ENCODE data around the gene CISD2.

CISD2 gene

DNA sequence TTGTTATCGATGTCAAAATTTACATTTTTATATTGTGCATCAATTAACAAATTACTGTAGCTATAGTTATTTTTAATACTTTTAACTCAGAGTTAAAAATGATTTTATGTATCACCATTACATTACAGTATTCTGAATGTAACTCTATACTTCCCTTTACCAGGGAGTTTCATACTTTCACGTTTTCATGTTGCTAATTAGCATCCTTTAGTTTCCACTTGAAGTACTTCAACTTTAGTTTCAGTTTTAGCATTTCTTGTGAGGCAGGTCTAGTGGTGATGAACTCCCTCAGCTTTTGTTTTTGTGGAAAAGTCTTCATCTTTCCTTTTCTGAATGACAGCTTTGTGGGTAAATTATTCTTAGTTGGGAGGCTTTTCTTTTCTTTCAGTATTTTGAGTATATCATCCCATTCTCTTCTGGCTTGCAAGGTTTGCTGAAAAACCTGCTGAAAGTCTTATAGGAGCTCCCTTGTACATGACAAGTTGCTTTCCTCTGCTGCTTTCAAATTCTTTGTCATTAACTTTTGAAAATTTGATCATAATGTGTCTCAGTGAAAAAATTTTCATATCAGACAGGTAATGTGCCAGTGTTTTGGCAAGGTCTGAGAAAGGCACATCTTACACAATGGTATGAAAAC, 9.8 kb upstream of the CISD2 start:
- TF ChIP-seq, protein P1, sequence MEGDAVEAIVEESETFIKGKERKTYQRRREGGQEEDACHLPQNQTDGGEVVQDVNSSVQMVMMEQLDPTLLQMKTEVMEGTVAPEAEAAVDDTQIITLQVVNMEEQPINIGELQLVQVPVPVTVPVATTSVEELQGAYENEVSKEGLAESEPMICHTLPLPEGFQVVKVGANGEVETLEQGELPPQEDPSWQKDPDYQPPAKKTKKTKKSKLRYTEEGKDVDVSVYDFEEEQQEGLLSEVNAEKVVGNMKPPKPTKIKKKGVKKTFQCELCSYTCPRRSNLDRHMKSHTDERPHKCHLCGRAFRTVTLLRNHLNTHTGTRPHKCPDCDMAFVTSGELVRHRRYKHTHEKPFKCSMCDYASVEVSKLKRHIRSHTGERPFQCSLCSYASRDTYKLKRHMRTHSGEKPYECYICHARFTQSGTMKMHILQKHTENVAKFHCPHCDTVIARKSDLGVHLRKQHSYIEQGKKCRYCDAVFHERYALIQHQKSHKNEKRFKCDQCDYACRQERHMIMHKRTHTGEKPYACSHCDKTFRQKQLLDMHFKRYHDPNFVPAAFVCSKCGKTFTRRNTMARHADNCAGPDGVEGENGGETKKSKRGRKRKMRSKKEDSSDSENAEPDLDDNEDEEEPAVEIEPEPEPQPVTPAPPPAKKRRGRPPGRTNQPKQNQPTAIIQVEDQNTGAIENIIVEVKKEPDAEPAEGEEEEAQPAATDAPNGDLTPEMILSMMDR (IDR thresholded peaks at IDR 0.05; ENCODE audit: low read depth, low read length, poor library complexity, severe bottlenecking): no peak
- no peak for TF ChIP-seq EZH2phosphoT487 (IDR thresholded peaks at IDR 0.05; ENCODE audit: borderline replicate concordance, low read length)
- Histone ChIP-seq H3K4me1 (ENCODE audit: control insufficient read depth, low read length) (peaks cover 13% of the 10 kb centered on the region), H3K4me2 (ENCODE audit: low read length) (no peak overlapping the region), H3K9me3 (ENCODE audit: control insufficient read depth, insufficient read depth, low read length) (peaks cover 15% of the 10 kb centered on the region; the same call in 1 of the 2 replicates), H3K27ac (ENCODE audit: low read depth, low read length) (no peak overlapping the region), H3F3A (ENCODE audit: control insufficient read depth, insufficient read depth) (peaks cover 8% of the 10 kb centered on the region; the same call in 1 of the 2 replicates), H3K79me2 (ENCODE audit: control insufficient read depth, low read length) (peaks cover 70% of the 10 kb centered on the region), H3K36me3 (ENCODE audit: control insufficient read depth, low read length) (peaks cover 43% of the 10 kb centered on the region), H3K4me3 (ENCODE audit: low read length) (no peak overlapping the region), H3K9me2 (replicated peaks; ENCODE audit: control insufficient read depth, low read length) (no peaks in the 10 kb centered on the region), H3K27me3 (ENCODE audit: control insufficient read depth, low read length) (no peaks in the 10 kb centered on the region), H4K20me1 (ENCODE audit: control insufficient read depth, insufficient read depth, low read depth, low read length) (no peaks in the 10 kb centered on the region)

DNA sequence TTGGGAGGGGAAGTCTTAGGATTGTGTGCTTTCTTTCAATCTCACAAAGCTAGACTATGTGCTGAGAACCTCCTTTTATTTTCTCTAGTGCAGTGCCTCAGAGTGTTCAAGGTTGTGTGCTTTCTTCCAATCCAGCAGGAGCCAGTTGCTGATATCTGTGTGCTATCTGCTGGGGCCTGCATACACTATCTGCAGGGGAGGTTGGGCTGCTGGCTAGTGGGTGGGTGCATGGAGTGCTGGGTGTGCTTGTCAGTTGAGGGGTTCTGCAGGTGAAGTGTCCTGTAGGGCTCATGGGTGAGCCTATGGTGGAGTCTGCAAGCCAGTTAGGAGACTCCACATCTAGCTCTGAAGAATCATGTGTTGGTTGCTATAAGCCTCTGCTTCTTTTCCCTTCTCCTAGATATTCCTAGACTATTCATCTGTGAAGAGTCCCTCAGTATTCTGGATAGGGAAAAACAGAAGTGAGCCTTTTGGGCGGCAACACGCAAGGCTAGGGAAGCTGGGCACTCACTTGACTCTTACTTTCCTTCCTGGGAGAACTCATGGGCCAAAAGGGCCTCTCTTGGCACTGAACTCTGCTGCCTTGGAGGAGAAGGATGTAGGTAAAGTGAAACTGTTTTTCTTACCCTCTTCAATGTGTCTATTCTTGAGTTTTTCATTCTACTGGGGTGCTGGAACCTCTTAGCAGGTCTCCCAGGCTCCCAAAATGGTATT, 8.0 kb upstream of the CISD2 start:
- Histone ChIP-seq H3F3A (ENCODE audit: control insufficient read depth, insufficient read depth) (peaks cover 8% of the 10 kb centered on the region; the same call in 1 of the 2 replicates), H3K9me2 (replicated peaks; ENCODE audit: control insufficient read depth, low read length) (no peaks in the 10 kb centered on the region), H3K27ac (ENCODE audit: low read depth, low read length) (no peak overlapping the region), H4K20me1 (ENCODE audit: control insufficient read depth, insufficient read depth, low read depth, low read length) (no peaks in the 10 kb centered on the region), H3K36me3 (ENCODE audit: control insufficient read depth, low read length) (peaks cover 57% of the 10 kb centered on the region), H3K27me3 (ENCODE audit: control insufficient read depth, low read length) (no peaks in the 10 kb centered on the region), H3K79me2 (ENCODE audit: control insufficient read depth, low read length) (peaks cover 75% of the 10 kb centered on the region), H3K4me1 (ENCODE audit: control insufficient read depth, low read length) (peaks cover 18% of the 10 kb centered on the region), H3K4me2 (ENCODE audit: low read length) (no peak overlapping the region), H3K9me3 (ENCODE audit: control insufficient read depth, insufficient read depth, low read length) (peaks cover 15% of the 10 kb centered on the region; the same call in 1 of the 2 replicates), H3K4me3 (ENCODE audit: low read length) (no peak overlapping the region)
- TF ChIP-seq, protein P1 (IDR thresholded peaks at IDR 0.05; ENCODE audit: low read depth, low read length, poor library complexity, severe bottlenecking): no peak
- no peak for TF ChIP-seq EZH2phosphoT487 (IDR thresholded peaks at IDR 0.05; ENCODE audit: borderline replicate concordance, low read length)

DNA sequence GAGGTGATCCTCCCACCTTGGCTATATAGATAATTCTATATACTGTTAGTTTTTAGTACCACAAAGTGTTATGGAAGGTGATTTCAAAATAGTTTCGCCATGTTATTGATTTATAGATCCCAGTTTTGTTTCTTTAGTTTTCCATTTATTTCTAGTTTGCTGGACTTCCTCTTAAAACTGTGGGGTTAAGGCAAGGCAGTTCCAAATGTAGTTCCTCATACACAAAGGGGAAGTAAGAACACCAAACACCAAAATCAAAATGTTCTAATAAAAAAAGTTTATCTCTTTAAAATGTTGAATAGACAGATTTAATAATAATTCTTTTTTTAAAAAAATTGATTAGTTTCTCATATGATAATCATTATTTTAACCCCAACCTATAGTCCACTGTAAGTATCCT, 6.8 kb upstream of the CISD2 start:
- no peak overlapping the region for H3K4me3 ChIP-seq (ENCODE audit: low read length)
- TF ChIP-seq EZH2phosphoT487 (IDR thresholded peaks at IDR 0.05; ENCODE audit: borderline replicate concordance, low read length): no peak
- TF ChIP-seq, protein P1 (IDR thresholded peaks at IDR 0.05; ENCODE audit: low read depth, low read length, poor library complexity, severe bottlenecking): no peak
- no peak overlapping the region for H3K4me2 ChIP-seq (ENCODE audit: low read length)
- H3K27ac ChIP-seq (ENCODE audit: low read depth, low read length): no peak overlapping the region
- H3K79me2 ChIP-seq (ENCODE audit: control insufficient read depth, low read length): peaks cover 81% of the 10 kb centered on the region
- H4K20me1 ChIP-seq (ENCODE audit: control insufficient read depth, insufficient read depth, low read depth, low read length): no peaks in the 10 kb centered on the region
- H3K9me3 ChIP-seq (ENCODE audit: control insufficient read depth, insufficient read depth, low read length): peaks cover 15% of the 10 kb centered on the region; the same call in 1 of the 2 replicates
- H3K27me3 ChIP-seq (ENCODE audit: control insufficient read depth, low read length): no peaks in the 10 kb centered on the region
- H3K36me3 ChIP-seq (ENCODE audit: control insufficient read depth, low read length): peaks cover 61% of the 10 kb centered on the region
- no peaks in the 10 kb centered on the region for H3K9me2 ChIP-seq (replicated peaks; ENCODE audit: control insufficient read depth, low read length)
- H3F3A ChIP-seq (ENCODE audit: control insufficient read depth, insufficient read depth): peaks cover 8% of the 10 kb centered on the region; the same call in 1 of the 2 replicates
- H3K4me1 ChIP-seq (ENCODE audit: control insufficient read depth, low read length): peaks cover 30% of the 10 kb centered on the region

Data from DOHH2 (cell line).